Hematopoietic multipotent progenitor cell treated with erythropoietin and hydrocortisone succinate and interleukin-3 and kit ligand, for 8 days (in vitro differentiated cells): Measurements from ENCODE around the gene ZNF341.
A peak's percentile ranks its signal among the peaks of the same experiment; 100 is the strongest.

Source experiments
- DNase-seq: peaks from one replicate; pipeline ENCODE4 v3.0.0-alpha.2; 2015

The ZNF341 gene

DNA sequence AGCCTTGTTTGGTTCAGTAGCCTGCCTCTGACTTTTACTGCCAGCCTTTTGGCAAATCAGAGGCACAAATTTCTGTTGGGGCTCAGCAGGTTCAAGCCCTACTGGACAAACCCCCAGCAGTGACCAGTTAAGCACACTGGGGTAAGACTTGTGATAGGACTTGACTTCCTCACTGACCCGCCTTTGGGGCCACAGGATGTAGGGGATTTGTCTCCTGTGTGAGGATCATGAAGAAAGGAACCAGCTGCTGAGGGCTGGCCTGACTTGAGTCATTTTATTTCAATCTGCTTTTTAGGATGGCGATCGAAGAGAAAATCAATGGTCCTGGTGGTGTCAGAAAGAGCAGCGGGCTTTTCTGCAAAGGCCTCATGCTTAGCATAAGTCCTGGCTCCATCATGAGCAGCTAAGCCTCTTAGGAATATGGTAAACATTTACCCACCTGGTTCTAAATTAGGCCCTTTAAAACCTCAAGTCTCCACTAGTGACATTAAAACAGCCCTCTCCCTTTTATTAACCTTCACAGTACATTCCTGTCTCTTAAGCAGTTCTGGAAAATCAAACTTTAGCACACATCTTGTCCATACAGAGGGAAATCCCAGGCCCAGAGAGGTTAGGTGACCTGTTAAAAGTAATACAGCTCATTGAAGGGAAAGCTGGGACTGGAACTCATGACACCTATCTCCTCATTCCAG, 96.0 kb downstream of the ZNF341 start:
- no peak for DNase-seq

GRCh38 chr20:33828326-33828844, 96.6 kb downstream of the ZNF341 start:
- DNase-seq = no peak

- DNase-seq = no peak
These were observed 97.3 kb downstream of the ZNF341 start for GRCh38 chr20:33828967-33829560.

GRCh38 chr20:33829636-33830035, 97.8 kb downstream of the ZNF341 start:
- peak; percentile 30 for DNase-seq

DNA sequence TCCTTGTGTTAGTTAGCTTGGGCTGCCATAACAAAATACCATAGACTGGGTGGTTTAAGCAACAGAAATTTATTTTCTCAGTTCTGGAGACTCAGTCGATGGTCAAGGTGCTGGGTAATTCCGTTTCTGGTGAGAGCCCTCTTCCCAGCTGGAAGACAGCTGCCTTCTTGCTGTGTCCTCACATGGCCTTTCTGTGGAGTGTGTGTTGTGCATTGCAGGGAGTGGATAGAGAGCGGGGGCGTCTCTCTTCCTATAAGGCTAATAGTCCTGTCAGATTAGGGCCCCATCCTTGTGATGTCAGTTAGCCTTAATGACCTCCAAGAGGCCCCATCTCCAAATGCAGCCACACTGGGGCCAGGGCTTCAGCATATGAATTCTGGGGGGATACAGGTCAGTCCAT, 98.6 kb downstream of the ZNF341 start:
- no peak for DNase-seq

DNA sequence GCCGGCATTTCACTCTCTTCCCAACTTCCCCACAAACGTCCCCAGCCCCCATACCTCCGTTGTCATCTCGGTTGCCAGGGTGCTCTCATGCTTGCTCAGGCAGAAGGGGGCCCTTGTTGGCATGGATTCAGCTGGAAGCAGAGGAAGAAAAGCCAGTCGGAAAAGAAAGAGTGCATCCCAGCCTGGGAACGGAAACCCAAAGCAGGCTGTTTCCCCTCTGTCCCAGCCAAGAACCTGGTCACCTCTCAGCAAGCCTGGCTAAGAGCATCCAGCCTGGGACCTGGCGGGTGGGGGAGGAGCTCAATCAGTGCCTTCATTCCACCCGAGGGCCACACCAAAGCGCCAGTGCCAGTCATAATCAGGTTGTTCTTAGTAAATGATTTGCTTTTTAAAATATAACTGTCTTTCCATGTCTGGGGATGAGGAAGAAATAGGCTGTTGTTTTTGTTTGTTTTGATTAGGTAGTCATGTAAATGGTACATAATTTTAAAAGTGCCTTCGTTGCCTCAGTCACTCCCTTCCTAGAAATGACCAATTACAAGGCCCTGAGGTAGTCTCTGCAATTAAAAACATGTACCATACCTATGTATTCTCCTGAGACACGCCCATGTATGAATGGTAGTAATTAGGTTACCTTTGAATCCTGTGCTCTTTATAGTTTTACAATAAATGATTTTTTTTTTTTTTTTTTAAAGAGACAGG, 100.5 kb downstream of the ZNF341 start:
- no peak for DNase-seq

DNA sequence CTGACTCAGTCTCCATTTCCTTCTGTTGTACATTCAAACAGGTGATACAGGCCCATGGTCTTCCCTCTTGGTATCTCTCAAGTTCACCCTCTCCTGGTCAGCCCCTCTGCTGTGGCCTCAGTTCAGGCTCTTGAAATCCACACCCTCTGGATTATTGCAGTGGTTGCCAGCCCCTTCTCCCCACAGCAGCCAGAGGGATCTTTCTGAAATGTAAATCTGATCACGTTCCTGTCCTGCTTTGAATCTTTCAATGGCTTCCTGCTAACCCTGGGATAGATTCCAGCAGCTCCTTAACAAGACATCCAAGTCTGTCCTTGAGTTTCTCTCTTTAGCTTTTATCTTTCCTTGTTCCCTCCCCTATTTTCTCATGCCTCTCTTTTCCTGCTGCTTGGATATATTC, 101.5 kb downstream of the ZNF341 start:
- DNase-seq = no peak

DNA sequence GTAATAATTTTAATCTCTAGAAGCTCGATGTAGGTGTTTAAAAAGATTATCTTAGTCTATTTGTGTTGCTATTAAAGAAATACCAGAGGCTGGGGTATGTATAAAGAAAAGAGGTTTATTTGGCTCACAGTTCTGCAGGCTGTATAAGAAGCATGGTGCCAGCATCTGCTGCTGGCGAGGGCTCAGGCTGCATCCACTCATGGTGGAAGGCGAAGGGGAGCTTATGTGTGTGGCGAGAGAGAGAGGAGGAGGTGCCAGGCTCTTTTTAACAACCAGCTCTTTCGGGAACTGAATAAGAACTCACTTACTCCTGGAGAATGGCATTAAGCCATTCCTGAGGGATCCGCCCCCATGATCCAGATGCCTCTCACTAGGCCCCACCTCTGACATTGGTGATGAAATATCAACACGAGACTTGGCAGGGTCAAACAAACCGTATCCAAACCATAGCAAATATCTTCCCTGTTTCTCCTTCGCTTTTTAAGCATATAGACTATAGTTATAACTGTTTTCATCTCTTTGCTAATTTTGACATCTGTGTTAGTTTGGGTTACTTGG, 103.9 kb downstream of the ZNF341 start:
- no peak for DNase-seq

DNA sequence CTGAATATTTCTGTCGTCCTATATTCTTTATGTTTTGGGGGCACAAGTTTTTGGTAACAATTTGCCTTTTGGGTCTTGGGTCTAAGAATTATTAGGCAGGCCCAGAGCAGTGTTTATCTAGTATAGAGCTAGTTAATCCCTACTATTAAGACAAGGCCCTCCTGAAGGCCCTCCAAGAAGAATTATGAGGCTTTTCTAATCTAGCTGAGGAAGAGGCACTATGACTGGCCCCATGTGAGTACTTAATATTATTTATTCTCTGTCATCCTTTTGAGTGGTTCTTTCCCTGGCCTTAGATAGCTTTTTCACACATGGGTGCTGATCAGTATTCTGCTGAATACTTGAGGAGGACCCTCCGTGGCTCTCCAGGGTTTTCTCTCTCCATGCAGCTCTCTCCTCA, 104.5 kb downstream of the ZNF341 start:
- no peak for DNase-seq

GRCh38 chr20:33837096-33837830, 105.5 kb downstream of the ZNF341 start:
- no peak for DNase-seq

GRCh38 chr20:33838035-33838864, 106.5 kb downstream of the ZNF341 start:
- DNase-seq = peak; percentile 18

- peak; percentile 95 for DNase-seq
These were observed 107.8 kb downstream of the ZNF341 start for GRCh38 chr20:33839591-33839990.

DNA sequence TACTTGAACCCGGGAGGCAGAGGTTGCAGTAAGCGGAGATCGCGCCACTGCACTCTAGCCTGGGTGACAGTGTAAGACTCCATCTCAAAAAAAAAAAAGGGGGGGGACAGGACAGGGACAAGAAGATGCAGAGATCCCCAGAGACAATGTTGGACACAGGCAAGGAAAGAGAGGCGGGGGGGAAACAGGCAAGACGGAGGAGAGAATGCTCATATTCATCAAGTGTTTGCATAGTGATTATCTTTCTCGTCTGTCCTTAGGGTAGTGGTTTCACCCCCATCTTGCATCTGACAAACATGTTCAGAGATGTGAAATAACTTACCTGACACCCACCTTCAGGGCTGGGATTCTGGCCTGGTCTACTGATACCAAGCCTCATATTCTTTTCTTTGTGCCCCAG, 108.4 kb downstream of the ZNF341 start:
- DNase-seq = no peak

DNA sequence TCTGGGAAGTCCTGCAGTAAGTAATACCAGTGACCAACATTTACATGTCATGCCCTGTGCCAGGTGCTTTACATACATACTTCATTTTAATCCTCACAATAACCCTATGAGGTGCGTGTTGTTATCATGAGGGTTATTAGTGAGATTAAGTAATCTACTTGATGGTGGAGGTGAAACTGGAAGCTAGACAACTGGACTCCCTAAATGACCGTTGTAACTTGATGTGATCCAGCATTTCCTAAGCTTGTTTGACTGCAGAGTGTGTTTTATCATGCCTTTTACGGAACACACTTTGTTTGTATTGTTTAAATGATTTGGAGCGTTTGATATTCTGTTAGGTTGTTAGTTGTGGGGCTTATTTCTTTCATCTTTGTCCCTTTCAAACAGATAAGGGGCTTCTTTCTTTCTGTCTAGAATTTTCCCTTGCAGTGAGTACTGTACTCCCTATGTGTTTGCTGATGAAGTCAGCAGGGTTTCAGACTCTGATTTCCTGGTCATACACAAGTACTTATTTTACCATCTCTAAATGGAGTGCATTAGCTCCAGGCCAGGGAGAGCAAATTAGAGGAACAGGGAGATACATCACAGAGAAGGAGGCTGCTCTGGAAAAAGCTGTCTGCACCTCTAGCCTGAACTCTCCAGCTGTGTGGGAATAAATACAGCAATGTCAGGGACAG, 109.1 kb downstream of the ZNF341 start:
- no peak for DNase-seq

DNA sequence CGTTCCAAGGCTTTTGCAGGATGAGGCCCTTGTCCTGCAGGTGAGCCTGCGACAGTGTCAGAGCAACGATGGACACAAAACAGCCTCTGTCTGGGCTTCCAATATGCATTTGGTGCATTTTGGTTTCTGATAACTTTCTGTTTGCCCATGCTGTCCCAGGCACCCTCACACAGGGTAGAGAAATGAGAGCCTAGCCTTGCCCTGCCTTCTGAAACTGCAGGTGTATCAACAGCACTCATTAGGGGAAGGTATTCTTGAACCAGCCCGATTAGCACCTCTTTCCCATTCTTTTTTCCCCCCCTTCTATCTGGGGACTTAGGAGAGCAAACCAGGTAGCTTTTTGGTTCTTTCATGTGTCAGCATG, 109.6 kb downstream of the ZNF341 start:
- no peak for DNase-seq
